ENCODE data around the gene MRPL41. TPM values are rescaled to one million over a fixed set of nuclear protein-coding genes. Genes with fewer than 3 reads are reported as not detected.
"Not testable (repeated sequence)": the region's sequence is repeated elsewhere in the genome, so short reads cannot be mapped to it uniquely, and the experiment has no call there.

The MRPL41 gene
- total RNA-seq, 1 donor from 2014 or later, result 10.3 TPM

- TF ChIP-seq EZH2phosphoT487 (IDR thresholded peaks at IDR 0.05) (no peak), EZH2 (IDR thresholded peaks at IDR 0.05) (no peak), CTCF (IDR thresholded peaks at IDR 0.05) (no peak)
- Mint-ChIP-seq H3K36me3 (peaks cover 36% of the 10 kb centered on the region), H3K27ac (no peak overlapping the region), H3K4me3 (no peak overlapping the region), H3K4me1 (peaks cover 4% of the 10 kb centered on the region), H3K9me3 (no peaks in the 10 kb centered on the region), H3K27me3 (ENCODE audit: insufficient read depth, low read depth) (no peaks in the 10 kb centered on the region)
- no peaks in the 10 kb centered on the region for H3K9me3 ChIP-seq (ENCODE audit: low read depth)
- H3K36me3 ChIP-seq, result no peaks in the 10 kb centered on the region
- no peak overlapping the region for H3K9ac ChIP-seq
- H3K4me3 ChIP-seq, result no peak overlapping the region
- no peaks in the 10 kb centered on the region for H3K79me2 ChIP-seq (ENCODE audit: low read depth)
- H4K20me1 ChIP-seq (ENCODE audit: low read depth), result no peaks in the 10 kb centered on the region
- no peaks in the 10 kb centered on the region for H3K4me1 ChIP-seq
- peaks cover 7% of the 10 kb centered on the region for H3F3A ChIP-seq (ENCODE audit: low read depth)
- no peak overlapping the region for H3K27ac ChIP-seq
- DNase-seq (ENCODE audit: low spot score), result no peak
- H3K27me3 ChIP-seq, result no peaks in the 10 kb centered on the region
- H2AFZ ChIP-seq (replicated peaks), result no peak overlapping the region
- H3K4me2 ChIP-seq, result no peak overlapping the region
Measured at GRCh38 chr9:137558127-137558526, 6.4 kb downstream of the MRPL41 start.

- no peak overlapping the region for H3K4me2 ChIP-seq
Measured at GRCh38 chr9:137564134-137564533, 12.5 kb downstream of the MRPL41 start.

GRCh38 chr9:137564817-137565411 lies 13.2 kb downstream of the MRPL41 start:
- Mint-ChIP-seq H3K36me3 (peaks cover 32% of the 10 kb centered on the region), H3K9me3 (no peaks in the 10 kb centered on the region), H3K4me3 (no peak overlapping the region), H3K27me3 (ENCODE audit: insufficient read depth, low read depth) (no peaks in the 10 kb centered on the region), H3K4me1 (no peaks in the 10 kb centered on the region), H3K27ac (no peak overlapping the region)
- Histone ChIP-seq H3K27ac (no peak overlapping the region), H3K36me3 (no peaks in the 10 kb centered on the region), H3K4me3 (no peak overlapping the region), H3K9me3 (ENCODE audit: low read depth) (no peaks in the 10 kb centered on the region), H3F3A (ENCODE audit: low read depth) (no peaks in the 10 kb centered on the region), H4K20me1 (ENCODE audit: low read depth) (no peaks in the 10 kb centered on the region), H3K9ac (no peak overlapping the region), H3K79me2 (ENCODE audit: low read depth) (no peaks in the 10 kb centered on the region), H3K4me1 (no peaks in the 10 kb centered on the region), H3K27me3 (no peaks in the 10 kb centered on the region), H2AFZ (replicated peaks) (no peak overlapping the region), H3K4me2 (no peak overlapping the region)
- DNase-seq (ENCODE audit: low spot score), result no peak
- TF ChIP-seq EZH2phosphoT487 (IDR thresholded peaks at IDR 0.05) (no peak), EZH2 (IDR thresholded peaks at IDR 0.05) (no peak), CTCF (IDR thresholded peaks at IDR 0.05) (no peak)

More at GRCh38 chr9:137564134-137564533, 12.5 kb downstream of the MRPL41 start:
- Histone ChIP-seq H3K9ac (no peak overlapping the region), H3K79me2 (ENCODE audit: low read depth) (no peaks in the 10 kb centered on the region), H3K27ac (no peak overlapping the region), H2AFZ (replicated peaks) (no peak overlapping the region), H3K4me1 (no peaks in the 10 kb centered on the region), H3K27me3 (no peaks in the 10 kb centered on the region), H3F3A (ENCODE audit: low read depth) (no peaks in the 10 kb centered on the region), H4K20me1 (ENCODE audit: low read depth) (no peaks in the 10 kb centered on the region), H3K9me3 (ENCODE audit: low read depth) (no peaks in the 10 kb centered on the region), H3K36me3 (no peaks in the 10 kb centered on the region), H3K4me3 (no peak overlapping the region)
- no peak for DNase-seq (ENCODE audit: low spot score)
- Mint-ChIP-seq H3K4me1 (no peaks in the 10 kb centered on the region), H3K4me3 (no peak overlapping the region), H3K9me3 (no peaks in the 10 kb centered on the region), H3K27me3 (ENCODE audit: insufficient read depth, low read depth) (no peaks in the 10 kb centered on the region), H3K36me3 (peaks cover 37% of the 10 kb centered on the region), H3K27ac (no peak overlapping the region)
- no peak for TF ChIP-seq EZH2phosphoT487 (IDR thresholded peaks at IDR 0.05)
- no peak for TF ChIP-seq EZH2 (IDR thresholded peaks at IDR 0.05)
- TF ChIP-seq CTCF (IDR thresholded peaks at IDR 0.05), result no peak

- H3K4me2 ChIP-seq; H3K27ac Mint-ChIP-seq; H3K4me3 Mint-ChIP-seq; H3K9ac ChIP-seq; H3F3A ChIP-seq (ENCODE audit: low read depth); H3K4me3 ChIP-seq; H3K79me2 ChIP-seq (ENCODE audit: low read depth); H3K9me3 ChIP-seq (ENCODE audit: low read depth); H3K27me3 ChIP-seq; DNase-seq (ENCODE audit: low spot score); H3K4me1 Mint-ChIP-seq; H3K27ac ChIP-seq; H3K4me1 ChIP-seq; H3K36me3 ChIP-seq; H3K27me3 Mint-ChIP-seq (ENCODE audit: insufficient read depth, low read depth); H3K9me3 Mint-ChIP-seq; H2AFZ ChIP-seq (replicated peaks); H4K20me1 ChIP-seq (ENCODE audit: low read depth): not testable (repeated sequence)
- peaks cover 31% of the 10 kb centered on the region for H3K36me3 Mint-ChIP-seq
Measured at GRCh38 chr9:137568445-137568844, 16.8 kb downstream of the MRPL41 start.

All from neural progenitor cell (in vitro differentiated cells).